LHCN-M2 (cell line): ENCODE data around the gene CFAP97D1. TPM values are rescaled to one million over a fixed set of nuclear protein-coding genes. Genes with fewer than 3 reads are reported as not detected.

Experiments used
- DNase-seq: peaks from one replicate; pipeline ENCODE4 v3.0.0-alpha.2; 2012; ENCODE audit warnings: low read depth
- total RNA-seq: library from RNA; depleted of rRNA; stranded (reverse); fragments of >200 nt; gene quantifications from 2 replicates; pipeline ENCODE4 v1.2.3, GENCODE V29; 2014

Gene CFAP97D1
- total RNA-seq, 1 experiment from 2014 or later, result under 0.01 TPM

GRCh38 chr17:43767713-43768059 lies 12.5 kb upstream of the CFAP97D1 start:
- no peak for DNase-seq

GRCh38 chr17:43768382-43768781 lies 11.9 kb upstream of the CFAP97D1 start:
- no peak for DNase-seq

- no peak for DNase-seq
Observed at GRCh38 chr17:43768943-43769342, 11.3 kb upstream of the CFAP97D1 start.

- DNase-seq, result no peak
Observed at GRCh38 chr17:43769426-43769825, 10.8 kb upstream of the CFAP97D1 start.

- no peak for DNase-seq
Observed at GRCh38 chr17:43769859-43770258, 10.4 kb upstream of the CFAP97D1 start.

- no peak for DNase-seq
Observed at GRCh38 chr17:43770957-43771356, 9.3 kb upstream of the CFAP97D1 start.

GRCh38 chr17:43771463-43771862 lies 8.8 kb upstream of the CFAP97D1 start:
- DNase-seq, result no peak

GRCh38 chr17:43772877-43773648 lies 7.2 kb upstream of the CFAP97D1 start:
- no peak for DNase-seq

GRCh38 chr17:43774304-43775250 lies 5.7 kb upstream of the CFAP97D1 start:
- no peak for DNase-seq

GRCh38 chr17:43778337-43779144 lies 1.7 kb upstream of the CFAP97D1 start, which contains the start of gene DUSP3:
Gene DUSP3 (minus strand): TSS chr17:43778977. CDS start chr17:43778924, 53 bp downstream.
- peak; percentile 90 for DNase-seq

GRCh38 chr17:43779145-43780125 lies 800 bp upstream of the CFAP97D1 start:
- no peak for DNase-seq

- DNase-seq, result no peak
Observed at GRCh38 chr17:43782913-43783680, 2.9 kb downstream of the CFAP97D1 start.

GRCh38 chr17:43784068-43784467 lies 3.8 kb downstream of the CFAP97D1 start:
- peak; percentile 40 for DNase-seq

GRCh38 chr17:43784628-43785101 lies 4.4 kb downstream of the CFAP97D1 start:
- peak; percentile 72 for DNase-seq

- DNase-seq, result no peak
Observed at GRCh38 chr17:43787728-43788127, 7.5 kb downstream of the CFAP97D1 start.

- no peak for DNase-seq
Observed at GRCh38 chr17:43788540-43788939, 8.3 kb downstream of the CFAP97D1 start.

GRCh38 chr17:43789482-43789881 lies 9.2 kb downstream of the CFAP97D1 start:
- DNase-seq, result no peak

GRCh38 chr17:43790311-43790940 lies 10.2 kb downstream of the CFAP97D1 start:
- no peak for DNase-seq

- peak; percentile 68 for DNase-seq
Observed at GRCh38 chr17:43791589-43791988, 11.4 kb downstream of the CFAP97D1 start.
